ENCODE results near the gene FAM199X.

- no peak for TF ChIP-seq POLR2A (IDR thresholded peaks at IDR 0.05; ENCODE audit: low read length)
- TF ChIP-seq GATA1 (IDR thresholded peaks at IDR 0.05; ENCODE audit: low read depth, low read length) = no peak
Measured at GRCh38 chrX:104135677-104136076, 30.6 kb upstream of the FAM199X start.

All from erythroblast (primary cell).